ENCODE measurements around the gene PLCE1. TPM values are rescaled to one million over a fixed set of nuclear protein-coding genes. Genes with fewer than 3 reads are reported as not detected.

Gene PLCE1
- total and polyA plus RNA-seq, 2 of the 4 experiments (the other 2 are of a cell fraction): 2.2 to 4.5 TPM

GRCh38 chr10:94001416-94001810 lies 7.7 kb downstream of the PLCE1 start:
- CTCF ChIA-PET: no interaction called here
- no peak overlapping the region for H3K4me2 ChIP-seq (ENCODE audit: low read depth, low read length)

More at GRCh38 chr10:94001416-94001810, 7.7 kb downstream of the PLCE1 start:
- POLR2A ChIA-PET (ENCODE audit: unreplicated experiment): no interaction called here
- Histone ChIP-seq H3K4me1 (ENCODE audit: control insufficient read depth, insufficient read depth, low read length) (no peaks in the 10 kb centered on the region; the same call in none of the 2 replicates), H2AK9ac (replicated peaks; ENCODE audit: low read depth, low read length, poor library complexity) (no peak overlapping the region), H3K27me3 (ENCODE audit: control insufficient read depth, insufficient read depth, low read length) (no peaks in the 10 kb centered on the region), H2BK20ac (ENCODE audit: low read depth, low read length) (no peak overlapping the region), H3K23ac (ENCODE audit: low read depth, low read length) (no peak overlapping the region), H2BK120ac (ENCODE audit: low read depth, low read length) (no peak overlapping the region), H3K4me3 (ENCODE audit: insufficient read depth, low read depth, low read length) (no peak overlapping the region), H3K36me3 (ENCODE audit: control insufficient read depth, insufficient read depth, low read length) (no peaks in the 10 kb centered on the region), H3K9me1 (ENCODE audit: insufficient read depth, low read length) (no peaks in the 10 kb centered on the region), H4K91ac (ENCODE audit: insufficient read depth, low read depth, low read length) (no peak overlapping the region), H4K8ac (ENCODE audit: low read depth in 2 of 2, low read length in 2 of 2) (no peak overlapping the region), H4K5ac (ENCODE audit: low read depth, low read length) (no peak overlapping the region), H3K27ac (ENCODE audit: insufficient read depth, low read length) (no peak overlapping the region), H3K4ac (ENCODE audit: low read depth, low read length) (no peak overlapping the region), H2AFZ (replicated peaks; ENCODE audit: low read length, poor library complexity) (no peak overlapping the region), H4K20me1 (ENCODE audit: insufficient read depth, low read length) (no peaks in the 10 kb centered on the region), H2BK5ac (ENCODE audit: low read depth, low read length, poor library complexity, severe bottlenecking) (no peak overlapping the region), H3K18ac (ENCODE audit: low read depth, low read length) (no peak overlapping the region), H3K9ac (ENCODE audit: low read depth, low read length) (no peak overlapping the region), H2AK5ac (ENCODE audit: low read depth, low read length) (no peak overlapping the region), H2BK15ac (ENCODE audit: low read depth, low read length) (no peak overlapping the region), H3K14ac (replicated peaks; ENCODE audit: low read depth, low read length) (no peak overlapping the region), H3K9me3 (ENCODE audit: control insufficient read depth, insufficient read depth, low read length) (no peaks in the 10 kb centered on the region), H3K79me1 (ENCODE audit: low read depth in 1 of 2, low read length in 2 of 2) (no peaks in the 10 kb centered on the region), H3K56ac (ENCODE audit: extremely low read depth, insufficient read depth, low read length) (no peak overlapping the region)
- WGBS, 2 experiments (ENCODE audit: extremely low coverage in 2 of 2, insufficient read length in 1 of 2): no CpG with 5 or more reads among the region's 1 CpG
- ATAC-seq (ENCODE audit: low read depth) (no peak), DNase-seq (no peak)
- intact Hi-C loops (cut with micrococcal nuclease): no loop called here
- BruUV-seq (replicated peaks): no TSS peak
- in situ Hi-C loops (cut with MboI; ENCODE audit: low sequenced_read_pairs): no loop called here
- dilution Hi-C loops (cut with HindIII; ENCODE audit: low sequenced_read_pairs, unreplicated experiment): no loop called here
- no peak for TF ChIP-seq CTCF (conservative IDR thresholded peaks at IDR 0.05; ENCODE audit: low read depth, low read length)
- TF ChIP-seq RFX5 (IDR thresholded peaks at IDR 0.05; ENCODE audit: low read depth, low read length): no peak
- TF ChIP-seq MAZ (IDR thresholded peaks at IDR 0.05; ENCODE audit: borderline replicate concordance, low read depth, low read length): no peak
- no peak for TF ChIP-seq RCOR1 (IDR thresholded peaks at IDR 0.05; ENCODE audit: insufficient replicate concordance, low read length)
- no peak for TF ChIP-seq CHD1 (IDR thresholded peaks at IDR 0.05; ENCODE audit: low read depth, low read length)
- no peak for TF ChIP-seq SMC3 (IDR thresholded peaks at IDR 0.05; ENCODE audit: low read depth, low read length)
- TF ChIP-seq BHLHE40 (IDR thresholded peaks at IDR 0.05; ENCODE audit: low read depth, low read length): no peak
- TF ChIP-seq ELK1 (IDR thresholded peaks at IDR 0.05; ENCODE audit: borderline replicate concordance, low read depth, low read length): no peak
- no peak for TF ChIP-seq USF2 (IDR thresholded peaks at IDR 0.05; ENCODE audit: low read depth, low read length)
- TF ChIP-seq RAD21 (IDR thresholded peaks at IDR 0.05; ENCODE audit: low read length): no peak
- TF ChIP-seq NFE2L2 (IDR thresholded peaks at IDR 0.05; ENCODE audit: low read depth, low read length): no peak
- no peak for TF ChIP-seq POLR2A (IDR thresholded peaks at IDR 0.05; ENCODE audit: low read depth, low read length)
- no peak for TF ChIP-seq MXI1 (IDR thresholded peaks at IDR 0.05; ENCODE audit: borderline replicate concordance, low read depth, low read length)
- no peak for TF ChIP-seq MAFK (IDR thresholded peaks at IDR 0.05; ENCODE audit: low read depth, low read length)
- TF ChIP-seq CEBPB (IDR thresholded peaks at IDR 0.05; ENCODE audit: low read depth, low read length): no peak
